IMR-90 (cell line): ENCODE measurements around the gene CWC15. TPM values are rescaled to one million over a fixed set of nuclear protein-coding genes. Genes with fewer than 3 reads are reported as not detected.

Experiments
- ATAC-seq: fragments of 200-7000 bp; cut with Tn5 transposase; 2 replicates; pipeline ENCODE4 v1.9.1; 2020; ENCODE audit warnings: low read depth, mild to moderate bottlenecking, moderate library complexity
- BruUV-seq: library from RNA; stranded (reverse); fragments of 400-500 nt; replicated peaks from 2 replicates; lab custom pipeline; 2021; lab: Mats Ljungman, UMichigan
- CTCF ChIA-PET: fragments of 300-600 bp; formaldehyde crosslinking; extraction: SDS; loops from one replicate; lab custom pipeline; 2021; ENCODE audit warnings: antibody characterized with exemption; lab: Yijun Ruan, JAX
- POLR2A ChIA-PET: fragments of 300-600 bp; sonication (Branson Sonifier 250); formaldehyde crosslinking; loops from one replicate; lab custom pipeline; 2022; ENCODE audit warnings: antibody characterized with exemption; ENCODE audit not compliant: unreplicated experiment; lab: Charles Lee
- DNase-seq: peaks from one replicate; pipeline ENCODE4 v3.0.0; 2013
- H2AFZ ChIP-seq: replicated peaks from 2 replicates; pipeline ENCODE3; 2013; ENCODE audit warnings: low read length, mild to moderate bottlenecking; ENCODE audit not compliant: poor library complexity
- H2AK5ac ChIP-seq: 2 replicates; pipeline ENCODE4 v1.6.1; 2013; ENCODE audit warnings: low read depth, low read length, inconsistent platforms
- H2AK9ac ChIP-seq: replicated peaks from 2 replicates; pipeline ENCODE3; 2013; ENCODE audit warnings: mild to moderate bottlenecking, low read depth, low read length, moderate library complexity; ENCODE audit not compliant: poor library complexity
- H2BK120ac ChIP-seq: 2 replicates; pipeline ENCODE4 v1.6.1; 2013; ENCODE audit warnings: low read depth, low read length, inconsistent platforms
- H2BK15ac ChIP-seq: 3 replicates; pipeline ENCODE4 v1.6.1; 2013; ENCODE audit warnings: low read depth, low read length, inconsistent platforms
- H2BK20ac ChIP-seq: 2 replicates; pipeline ENCODE4 v1.6.1; 2013; ENCODE audit warnings: low read depth, mild to moderate bottlenecking, inconsistent platforms, low read length, moderate library complexity
- H2BK5ac ChIP-seq: 2 replicates; pipeline ENCODE4 v1.6.1; 2013; ENCODE audit warnings: mild to moderate bottlenecking, low read depth, low read length, inconsistent platforms; ENCODE audit not compliant: poor library complexity, severe bottlenecking
- H3K14ac ChIP-seq: replicated peaks from 2 replicates; pipeline ENCODE4 v1.6.1; 2013; ENCODE audit warnings: low read depth, low read length, inconsistent platforms
- H3K18ac ChIP-seq: 2 replicates; pipeline ENCODE4 v1.6.1; 2013; ENCODE audit warnings: low read depth, low read length, control low read depth
- H3K23ac ChIP-seq: 2 replicates; pipeline ENCODE4 v1.6.1; 2013; ENCODE audit warnings: low read depth, low read length, inconsistent platforms
- H3K27ac ChIP-seq: 2 replicates; pipeline ENCODE4 v1.5.1; 2013; ENCODE audit warnings: mild to moderate bottlenecking, control low read depth, low read length; ENCODE audit not compliant: insufficient read depth
- H3K27me3 ChIP-seq: 2 replicates; pipeline ENCODE4 v1.6.1; 2013; ENCODE audit warnings: low read length; ENCODE audit not compliant: control insufficient read depth, insufficient read depth
- H3K36me3 ChIP-seq: 2 replicates; pipeline ENCODE4 v1.6.1; 2013; ENCODE audit warnings: low read length, mixed read lengths; ENCODE audit not compliant: control insufficient read depth, insufficient read depth
- H3K4ac ChIP-seq: 2 replicates; pipeline ENCODE4 v1.6.1; 2013; ENCODE audit warnings: low read depth, low read length, inconsistent platforms
- H3K4me1 ChIP-seq: 2 replicates; pipeline ENCODE4 v1.6.1; 2013; ENCODE audit warnings: low read length, mixed read lengths; ENCODE audit not compliant: control insufficient read depth, insufficient read depth
- H3K4me2 ChIP-seq: 2 replicates; pipeline ENCODE4 v1.6.1; 2013; ENCODE audit warnings: low read depth, mild to moderate bottlenecking, control low read depth, low read length, moderate library complexity
- H3K4me3 ChIP-seq: 2 replicates; pipeline ENCODE4 v1.5.1; 2013; ENCODE audit warnings: low read depth, mild to moderate bottlenecking, control low read depth, low read length, moderate library complexity; ENCODE audit not compliant: insufficient read depth
- H3K56ac ChIP-seq: 2 replicates; pipeline ENCODE4 v1.6.1; 2013; ENCODE audit warnings: low read length, inconsistent platforms; ENCODE audit not compliant: insufficient read depth; ENCODE audit errors: extremely low read depth
- H3K79me1 ChIP-seq, 2 experiments: 2 replicates each; pipeline ENCODE4 v1.6.1; 2013; ENCODE audit warnings: low read length in 2 of 2, inconsistent platforms in 1 of 2, low read depth in 1 of 2
- H3K9ac ChIP-seq: 2 replicates; pipeline ENCODE4 v1.6.1; 2013; ENCODE audit warnings: low read depth, low read length, control low read depth
- H3K9me1 ChIP-seq: 2 replicates; pipeline ENCODE4 v1.6.1; 2013; ENCODE audit warnings: low read length, inconsistent platforms; ENCODE audit not compliant: insufficient read depth
- H3K9me3 ChIP-seq: 2 replicates; pipeline ENCODE4 v1.6.1; 2013; ENCODE audit warnings: low read length; ENCODE audit not compliant: control insufficient read depth, insufficient read depth
- H4K20me1 ChIP-seq: 2 replicates; pipeline ENCODE4 v1.6.1; 2013; ENCODE audit warnings: low read length, inconsistent platforms; ENCODE audit not compliant: insufficient read depth
- H4K5ac ChIP-seq: 2 replicates; pipeline ENCODE4 v1.6.1; 2013; ENCODE audit warnings: mild to moderate bottlenecking, low read depth, low read length, control low read depth
- H4K8ac ChIP-seq, 2 experiments: 2 replicates each; pipeline ENCODE4 v1.6.1; 2013; ENCODE audit warnings: low read depth in 2 of 2, low read length in 2 of 2, control low read depth in 1 of 2, inconsistent platforms in 1 of 2
- H4K91ac ChIP-seq: 2 replicates; pipeline ENCODE4 v1.6.1; 2013; ENCODE audit warnings: low read depth, low read length, inconsistent platforms; ENCODE audit not compliant: insufficient read depth
- CHD1 ChIP-seq: IDR thresholded peaks from 2 replicates; pipeline ENCODE4 v1.6.1; 2012; ENCODE audit warnings: low read depth, low read length, improper control_type of control experiment
- FOS ChIP-seq: fragments of 150-350 bp; IDR thresholded peaks from 2 replicates; pipeline ENCODE4 v1.6.1; 2016; ENCODE audit warnings: low read depth, low read length
- MAZ ChIP-seq: IDR thresholded peaks from 2 replicates; pipeline ENCODE4 v1.6.1; 2012; ENCODE audit warnings: low read depth, mild to moderate bottlenecking, low read length, improper control_type of control experiment, moderate library complexity, borderline replicate concordance
- MXI1 ChIP-seq: IDR thresholded peaks from 2 replicates; pipeline ENCODE4 v1.6.1; 2012; ENCODE audit warnings: low read depth, mild to moderate bottlenecking, low read length, moderate library complexity, borderline replicate concordance
- NFE2L2 ChIP-seq: fragments of 150-350 bp; IDR thresholded peaks from 2 replicates; pipeline ENCODE4 v1.6.1; 2016; ENCODE audit warnings: low read depth, mild to moderate bottlenecking, low read length
- POLR2A ChIP-seq: IDR thresholded peaks from 2 replicates; pipeline ENCODE4 v1.6.1; 2012; ENCODE audit warnings: mild to moderate bottlenecking, low read depth, low read length
- RFX5 ChIP-seq: IDR thresholded peaks from 2 replicates; pipeline ENCODE4 v1.8.0; 2012; ENCODE audit warnings: low read depth, mild to moderate bottlenecking, low read length, moderate library complexity
- WGBS, 2 experiments: methylation state at CpG; one replicate each; pipeline versions ENCODE4 v1.1.5 to v1.1.7; 2013; ENCODE audit warnings: missing lambda C conversion rate in 2 of 2; ENCODE audit not compliant: insufficient read length in 1 of 2; ENCODE audit errors: extremely low coverage in 2 of 2; 5-methylcytosine and 5-hydroxymethylcytosine counted together
- dilution Hi-C: fragments of 300-500 bp; cut with HindIII; formaldehyde crosslinking; loops from one replicate; pipeline ENCODE4 v1.14.3; 2018; ENCODE audit warnings: low sequenced_read_pairs; ENCODE audit not compliant: unreplicated experiment
- in situ Hi-C: fragments of 300-500 bp; cut with MboI; formaldehyde crosslinking; loops from 3 replicates; pipeline ENCODE4 v1.14.3; 2019; ENCODE audit warnings: low sequenced_read_pairs, inconsistent platforms, mixed read lengths
- intact Hi-C: fragments of 100-400 bp; cut with micrococcal nuclease; formaldehyde crosslinking; loops from 2 replicates; pipeline ENCODE4 v1.10.0; 2022
- polyA plus RNA-seq, 3 experiments: library from polyadenylated mRNA; depleted of rRNA; stranded (reverse); fragments of >200 nt; gene quantifications; 2 replicates each; pipeline ENCODE4 v1.2.3, GENCODE V29; 2012; ENCODE audit warnings: low replicate concordance in 1 of 3
- total RNA-seq: library from RNA; depleted of rRNA; stranded (reverse); fragments of >200 nt; gene quantifications from 2 replicates; pipeline ENCODE4 v1.2.3, GENCODE V29; 2012
- TF ChIP-seq, protein P1 (sequence below): fragments of 150-350 bp; IDR thresholded peaks from 2 replicates; pipeline ENCODE4 v1.6.1; 2016; ENCODE audit warnings: low read depth, mild to moderate bottlenecking, low read length, moderate library complexity, borderline replicate concordance

CWC15 gene
- total and polyA plus RNA-seq, 2 of the 4 experiments (the other 2 are of a cell fraction): 38.4 to 48.6 TPM

DNA sequence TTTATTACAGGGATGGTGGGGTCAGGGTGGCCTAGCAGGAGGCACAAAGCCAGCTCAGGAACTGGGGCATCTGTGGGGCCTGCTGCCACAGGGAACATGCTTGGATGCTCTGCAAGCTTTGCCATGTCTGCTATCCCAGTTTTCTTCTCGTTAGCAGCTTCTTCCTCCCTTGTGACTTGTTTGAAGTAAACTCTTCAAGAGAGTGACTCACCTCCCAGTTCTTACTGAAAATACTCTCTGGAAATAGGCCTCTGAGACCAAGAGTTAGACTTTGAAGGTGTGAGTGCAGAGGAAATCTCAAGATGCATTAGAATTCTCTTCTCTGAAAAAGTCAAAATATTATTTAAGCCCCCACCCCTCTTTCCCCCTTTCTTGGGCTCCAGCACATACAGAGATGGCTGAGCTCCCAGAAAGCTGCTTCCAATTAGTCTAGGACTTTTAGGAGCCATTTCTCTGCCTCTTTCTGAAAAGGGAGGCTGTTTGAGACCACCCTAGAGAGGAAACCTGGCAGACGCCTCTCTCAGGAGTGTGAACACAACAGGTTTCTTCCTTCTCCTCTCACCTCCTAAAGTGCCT lies 15.1 kb downstream of the CWC15 start:
- in situ Hi-C loops (no loop called here), dilution Hi-C loops (no loop called here), intact Hi-C loops (no loop called here)
- Histone ChIP-seq H3K4me1 (peaks cover 5% of the 10 kb centered on the region), H2BK20ac (peak overlapping the region; percentile 50; the same call in 1 of the 2 replicates), H2BK5ac (peak overlapping the region; percentile 71), H4K8ac (peak overlapping the region; percentile 26 to 44; a peak in 2 of 4 replicates), H3K4me3 (no peak overlapping the region), H2AK9ac (peak overlapping the region; percentile 8), H2BK120ac (peak overlapping the region; percentile 63), H3K4ac (peak overlapping the region; percentile 74), H3K79me1 (no peaks in the 10 kb centered on the region; a peak in 1 of 4 replicates), H3K36me3 (peaks cover 6% of the 10 kb centered on the region; the same call in 1 of the 2 replicates), H3K27me3 (no peaks in the 10 kb centered on the region), H2AFZ (peak overlapping the region; percentile 60), H3K9ac (peak overlapping the region; percentile 59), H3K27ac (peak overlapping the region; percentile 80), H3K9me1 (0 out of 2 replicates have a peak, but pooled peaks cover 4% of the 10 kb centered on the region), H3K4me2 (0 out of 2 replicates have a peak overlapping the region, but pooled peaks have one; percentile 44), H4K5ac (peak overlapping the region; percentile 95), H3K18ac (peak overlapping the region; percentile 89), H2BK15ac (no peak overlapping the region), H3K14ac (peak overlapping the region; percentile 75), H3K56ac (0 out of 2 replicates have a peak overlapping the region, but pooled peaks have one; percentile 33), H3K9me3 (no peaks in the 10 kb centered on the region), H4K20me1 (no peaks in the 10 kb centered on the region), H4K91ac (peak overlapping the region; percentile 69; the same call in 1 of the 2 replicates), H2AK5ac (no peak overlapping the region; the same call in 1 of the 2 replicates), H3K23ac (no peak overlapping the region)
- CTCF ChIA-PET: interaction anchor here (0.8 to 1.2 kb wide), 3 partner anchors 10 to 1063 kb away, joined by 3 to 5 read pairs (median 3); no protein-coding TSS in a partner anchor
- POLR2A ChIA-PET: interaction anchor here (0.5 to 0.9 kb wide), 3 partner anchors 10 to 25 kb away, joined by 3 to 12 read pairs (median 5); no protein-coding TSS in a partner anchor
- WGBS, 2 experiments: no CpG with 5 or more reads among the region's 2 CpGs
- no peak for TF ChIP-seq MAZ
- no peak for TF ChIP-seq NFE2L2
- no peak for TF ChIP-seq POLR2A
- TF ChIP-seq, protein P1, sequence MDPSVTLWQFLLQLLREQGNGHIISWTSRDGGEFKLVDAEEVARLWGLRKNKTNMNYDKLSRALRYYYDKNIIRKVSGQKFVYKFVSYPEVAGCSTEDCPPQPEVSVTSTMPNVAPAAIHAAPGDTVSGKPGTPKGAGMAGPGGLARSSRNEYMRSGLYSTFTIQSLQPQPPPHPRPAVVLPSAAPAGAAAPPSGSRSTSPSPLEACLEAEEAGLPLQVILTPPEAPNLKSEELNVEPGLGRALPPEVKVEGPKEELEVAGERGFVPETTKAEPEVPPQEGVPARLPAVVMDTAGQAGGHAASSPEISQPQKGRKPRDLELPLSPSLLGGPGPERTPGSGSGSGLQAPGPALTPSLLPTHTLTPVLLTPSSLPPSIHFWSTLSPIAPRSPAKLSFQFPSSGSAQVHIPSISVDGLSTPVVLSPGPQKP: no peak
- TF ChIP-seq FOS: peak; percentile 56; the same call in 1 of the 2 replicates
- TF ChIP-seq RFX5: no peak
- TF ChIP-seq CHD1: no peak
- no peak for TF ChIP-seq MXI1
- no TSS peak for BruUV-seq
- ATAC-seq (peak; percentile 95), DNase-seq (peak; percentile 66)
